ENCODE measurements around the gene CREB3L1. TPM values are rescaled to one million over a fixed set of nuclear protein-coding genes. Genes with fewer than 3 reads are reported as not detected.

Gene CREB3L1
- total RNA-seq, 1 experiment from 2014 or later = 3.3 TPM

- no peak for DNase-seq
- Histone ChIP-seq H4K8ac (replicated peaks; ENCODE audit: insufficient read length, low read depth, low read length) (no peak overlapping the region), H2AFZ (ENCODE audit: low read length) (no peak overlapping the region), H3K23ac (ENCODE audit: insufficient read length, low read depth, low read length) (no peak overlapping the region), H3K79me1 (ENCODE audit: insufficient read depth, low read depth, low read length, poor library complexity, severe bottlenecking) (no peaks in the 10 kb centered on the region), H3K9me3 (ENCODE audit: control insufficient read depth, low read depth, low read length) (no peaks in the 10 kb centered on the region), H2BK15ac (ENCODE audit: low read depth, low read length) (no peak overlapping the region), H4K5ac (ENCODE audit: insufficient read length, low read depth, low read length) (no peak overlapping the region), H2AK5ac (ENCODE audit: insufficient read length, low read length) (no peak overlapping the region), H2BK12ac (ENCODE audit: insufficient read length, low read depth, low read length) (no peak overlapping the region), H3K23me2 (ENCODE audit: insufficient read length, low read depth, low read length, poor library complexity, severe bottlenecking) (no peaks in the 10 kb centered on the region), H4K20me1 (ENCODE audit: control insufficient read depth, insufficient read depth, insufficient read length) (no peaks in the 10 kb centered on the region), H3K56ac (ENCODE audit: insufficient read length, low read depth, low read length) (no peak overlapping the region), H2BK5ac (ENCODE audit: insufficient read length, low read length) (no peak overlapping the region), H3K27ac (ENCODE audit: insufficient read length, low read depth, low read length) (no peak overlapping the region), H3K9ac (ENCODE audit: extremely low read depth, insufficient read length, low read length) (no peak overlapping the region), H2BK120ac (ENCODE audit: low read depth, low read length, poor library complexity, severe bottlenecking) (no peak overlapping the region), H3K14ac (ENCODE audit: insufficient read depth, low read length) (no peak overlapping the region; the same call in 1 of the 2 replicates), H3K79me2 (ENCODE audit: insufficient read depth, low read length) (no peaks in the 10 kb centered on the region; the same call in 1 of the 2 replicates), H3K27me3 (ENCODE audit: insufficient read depth, low read length) (no peaks in the 10 kb centered on the region), H3K4me1 (ENCODE audit: insufficient read depth, low read length) (peaks cover 3% of the 10 kb centered on the region; the same call in 1 of the 2 replicates), H3K4ac (ENCODE audit: low read depth, low read length) (no peak overlapping the region), H3T11ph (ENCODE audit: low read length) (no peak overlapping the region), H2BK20ac (ENCODE audit: low read depth, low read length, poor library complexity, severe bottlenecking) (no peak overlapping the region), H3K18ac (ENCODE audit: insufficient read length, low read depth, low read length) (no peak overlapping the region), H4K91ac (ENCODE audit: insufficient read length, low read depth, low read length) (no peak overlapping the region), H3K4me2 (ENCODE audit: insufficient read depth, insufficient read length, low read length) (no peak overlapping the region)
- H3K9me3 Mint-ChIP-seq = no peaks in the 10 kb centered on the region
- H3K36me3 Mint-ChIP-seq (ENCODE audit: insufficient read depth in 1 of 3, low read depth in 3 of 3) = peaks cover 10 to 19% (median 16%) of the 10 kb centered on the region in 3 experiments; a peak in 6 of 7 replicates
- H3K4me1 Mint-ChIP-seq = peaks cover 24 to 40% of the 10 kb centered on the region in 2 experiments
- no CpG with 5 or more reads among the region's 31 CpGs for WGBS (ENCODE audit: extremely low coverage, insufficient read length, low lambda C conversion rate)
- no peak for TF ChIP-seq CTCF (conservative IDR thresholded peaks at IDR 0.05)
- H3K27ac Mint-ChIP-seq = no peak overlapping the region; a peak in 1 of 7 replicates
- H3K27me3 Mint-ChIP-seq (ENCODE audit: low read depth) = no peaks in the 10 kb centered on the region
- no peak overlapping the region for H3K4me3 Mint-ChIP-seq
Observed at GRCh38 chr11:46366661-46367161, 89.2 kb downstream of the CREB3L1 start.
